Fibroblast of mammary gland (primary cell): Measurements from ENCODE around the gene IGF2BP2.
A peak's percentile ranks its signal among the peaks of the same experiment; 100 is the strongest.

Source experiments
- DNase-seq: peaks from one replicate; pipeline ENCODE4 v3.0.0-alpha.2; 2010; ENCODE audit warnings: low read depth
- H3K4me3 ChIP-seq: 2 replicates; pipeline ENCODE4 v1.5.1; 2011; ENCODE audit warnings: low read depth, mild to moderate bottlenecking, low read length, moderate library complexity; ENCODE audit not compliant: control insufficient read depth
- CTCF ChIP-seq: conservative IDR thresholded peaks from 2 replicates; pipeline ENCODE4 v1.5.1; 2011; ENCODE audit warnings: low read depth, low read length, inconsistent platforms; ENCODE audit not compliant: control insufficient read depth, insufficient read depth

The IGF2BP2 gene

GRCh38 chr3:185658943-185659342 lies 165.9 kb downstream of the IGF2BP2 start:
- no peak overlapping the region for H3K4me3 ChIP-seq
- TF ChIP-seq CTCF = no peak
- DNase-seq = no peak

- no peak for TF ChIP-seq CTCF
- peak; percentile 99 for DNase-seq
- no peak overlapping the region for H3K4me3 ChIP-seq
These were observed 166.3 kb downstream of the IGF2BP2 start for GRCh38 chr3:185658504-185658912.

GRCh38 chr3:185657691-185658503 lies 166.9 kb downstream of the IGF2BP2 start:
- TF ChIP-seq CTCF = no peak
- no peak for DNase-seq
- H3K4me3 ChIP-seq = no peak overlapping the region

GRCh38 chr3:185657211-185657610 lies 167.6 kb downstream of the IGF2BP2 start:
- DNase-seq = no peak
- TF ChIP-seq CTCF = no peak
- no peak overlapping the region for H3K4me3 ChIP-seq

GRCh38 chr3:185656321-185656840 lies 168.5 kb downstream of the IGF2BP2 start:
- peak; percentile 99 for DNase-seq
- no peak for TF ChIP-seq CTCF
- no peak overlapping the region for H3K4me3 ChIP-seq

GRCh38 chr3:185655426-185656320 lies 169.2 kb downstream of the IGF2BP2 start:
- DNase-seq = no peak
- TF ChIP-seq CTCF = no peak
- H3K4me3 ChIP-seq = no peak overlapping the region
